OCI-LY7 (cell line): ENCODE results near the gene CFAP126.

Experiments
- CTCF ChIP-seq: fragments of 200-600 bp; sonication (generic); conservative IDR thresholded peaks from 2 replicates; pipeline ENCODE4 v1.5.1; 2014; ENCODE audit warnings: mild to moderate bottlenecking, antibody characterized with exemption, low read length, moderate library complexity, mixed read lengths
- EZH2phosphoT487 ChIP-seq: fragments of 200-600 bp; sonication (generic); IDR thresholded peaks from 2 replicates; pipeline ENCODE4 v1.6.1; 2018; ENCODE audit warnings: low read depth, borderline replicate concordance, mild to moderate bottlenecking, mixed run types, antibody characterized with exemption, low read length, moderate library complexity, mixed read lengths

GRCh38 chr1:161379071-161379470, 11.4 kb upstream of the CFAP126 start:
- TF ChIP-seq CTCF: no peak
- TF ChIP-seq EZH2phosphoT487: no peak
